Measurements from ENCODE around the gene ASPSCR1.

GRCh38 chr17:81929253-81930141 is 47.9 kb upstream of the ASPSCR1 start:
- TF ChIP-seq POLR2A (IDR thresholded peaks at IDR 0.05): no peak
- TF ChIP-seq CTCF (IDR thresholded peaks at IDR 0.05): no peak

Data from transverse colon (tissue), 3 donors.